Upper lobe of left lung (tissue), 6 donors: ENCODE data around the gene MINDY3. TPM values are rescaled to one million over a fixed set of nuclear protein-coding genes. Genes with fewer than 3 reads are reported as not detected.

ENCODE experiments used
- ATAC-seq, 2 donors: fragments of 200-7000 bp; cut with Tn5 transposase; one replicate each; pipeline ENCODE4 v1.9.1; 2022; ENCODE audit warnings: mild to moderate bottlenecking in 2 of 2, moderate library complexity in 2 of 2; ENCODE audit not compliant: low FRiP score in 2 of 2
- DNase-seq, 2 donors: peaks; one replicate each; pipeline ENCODE4 v3.0.0-alpha.2; 2019 to 2020
- H3K27ac ChIP-seq, 4 donors: fragments of 200-600 bp; sonication (generic); one replicate each; pipeline ENCODE4 v1.5.1; 2016 to 2019
- H3K27me3 ChIP-seq, 4 donors: fragments of 200-600 bp; sonication (generic); one replicate each; pipeline ENCODE4 v1.5.1; 2017 to 2019
- H3K36me3 ChIP-seq, 4 donors: fragments of 200-600 bp; sonication (generic); one replicate each; pipeline ENCODE4 v1.5.1; 2016 to 2019
- H3K4me1 ChIP-seq, 4 donors: fragments of 200-600 bp; sonication (generic); one replicate each; pipeline ENCODE4 v1.5.1; 2018 to 2019
- H3K4me3 ChIP-seq, 4 donors: fragments of 200-600 bp; sonication (generic); one replicate each; pipeline ENCODE4 v1.5.1; 2017 to 2019; ENCODE audit warnings: mild to moderate bottlenecking in 2 of 4, moderate library complexity in 1 of 4
- H3K9me3 ChIP-seq, 4 donors: fragments of 200-600 bp; sonication (generic); one replicate each; pipeline ENCODE4 v1.5.1; 2018 to 2019
- CTCF ChIP-seq, 6 experiments: fragments of 450-650 bp in 4 of 6; fragments of 200-600 bp in 2 of 6; sonication (generic) in 2 of 6; IDR thresholded peaks; one replicate each; pipeline ENCODE4 v1.5.1; 2016 to 2019; ENCODE audit warnings: antibody characterized with exemption in 6 of 6
- EP300 ChIP-seq, 4 donors: sonication (generic); formaldehyde crosslinking; IDR thresholded peaks; one replicate each; pipeline ENCODE4 v1.5.1; 2017; ENCODE audit warnings: antibody characterized with exemption in 4 of 4, control low read depth in 2 of 4
- POLR2A ChIP-seq, 4 donors: fragments of 450-650 bp; IDR thresholded peaks; one replicate each; pipeline ENCODE4 v1.5.1; 2016 to 2017; ENCODE audit warnings: antibody characterized with exemption in 4 of 4, mild to moderate bottlenecking in 2 of 4
- POLR2AphosphoS5 ChIP-seq, 2 donors: sonication (generic); formaldehyde crosslinking; IDR thresholded peaks; one replicate each; pipeline ENCODE4 v1.5.1; 2017; ENCODE audit warnings: antibody characterized with exemption in 2 of 2
- WGBS, 2 donors: methylation state at CpG; one replicate each; pipeline ENCODE4 v1.1.5; 2017 to 2018; 5-methylcytosine and 5-hydroxymethylcytosine counted together
- total RNA-seq, 6 donors: library from RNA; depleted of rRNA in 4 of 6; stranded (reverse); fragments of >200 nt in 4 of 6; gene quantifications; one replicate each; pipeline versions ENCODE4 v1.1.0 to v1.2.1, GENCODE V29; 2016 to 2021
- donor health status: DM: no; HTN: no; CAD: no; lungs with moderate emphysema.
- donor health status: DM: no; HTN: yes; CAD: no; lungs with severe emphysema.

Gene MINDY3
- total RNA-seq, 6 donors from 2014 or later = 10.8 to 39.8 (median 26.5) TPM

- Histone ChIP-seq H3K4me1 (no peaks in the 10 kb centered on the region), H3K36me3 (no peaks in the 10 kb centered on the region), H3K9me3 (no peaks in the 10 kb centered on the region), H3K4me3 (no peak overlapping the region), H3K27ac (peak overlapping the region; percentile 25 to 64 (median 60)), H3K27me3 (no peaks in the 10 kb centered on the region)
- ATAC-seq (peak; percentile 61 to 78), DNase-seq (no peak)
- TF ChIP-seq EP300 (IDR thresholded peaks at IDR 0.05) (no peak), POLR2AphosphoS5 (IDR thresholded peaks at IDR 0.05) (no peak), POLR2A (IDR thresholded peaks at IDR 0.05) (no peak), CTCF (IDR thresholded peaks at IDR 0.05) (no peak)
- 74 to 83% methylated on average over 10 of the region's 10 CpGs for WGBS, 2 donors
Observed at GRCh38 chr10:15738270-15738925, 121.9 kb downstream of the MINDY3 start.

- Histone ChIP-seq H3K4me1 (no peaks in the 10 kb centered on the region), H3K9me3 (no peaks in the 10 kb centered on the region), H3K27me3 (no peaks in the 10 kb centered on the region), H3K4me3 (no peak overlapping the region), H3K27ac (peak overlapping the region in 1 of 4 donors; percentile 46), H3K36me3 (no peaks in the 10 kb centered on the region)
- DNase-seq (no peak), ATAC-seq (peak; percentile 31 to 34)
- TF ChIP-seq POLR2A (IDR thresholded peaks at IDR 0.05) (no peak), EP300 (IDR thresholded peaks at IDR 0.05) (no peak), POLR2AphosphoS5 (IDR thresholded peaks at IDR 0.05) (no peak), CTCF (IDR thresholded peaks at IDR 0.05) (no peak)
- WGBS, 2 donors = 65 to 84% methylated on average over 5 of the region's 5 CpGs
Observed at GRCh38 chr10:15737656-15738055, 122.7 kb downstream of the MINDY3 start.

- DNase-seq = no peak
Observed at GRCh38 chr10:15735763-15736162, 124.5 kb downstream of the MINDY3 start.

GRCh38 chr10:15730341-15730740, 130.0 kb downstream of the MINDY3 start:
- no peak for ATAC-seq
- H3K4me1 ChIP-seq = peaks cover 0 to 7% (median 2%) of the 10 kb centered on the region in 4 donors
- no peaks in the 10 kb centered on the region for H3K36me3 ChIP-seq
- no peak for TF ChIP-seq CTCF (IDR thresholded peaks at IDR 0.05)
- no peak for TF ChIP-seq EP300 (IDR thresholded peaks at IDR 0.05)
- no peak for TF ChIP-seq POLR2A (IDR thresholded peaks at IDR 0.05)
- no peak for TF ChIP-seq POLR2AphosphoS5 (IDR thresholded peaks at IDR 0.05)
- H3K4me3 ChIP-seq = no peak overlapping the region
- no peak for DNase-seq
- no peaks in the 10 kb centered on the region for H3K27me3 ChIP-seq
- WGBS, 2 donors = 93 to 95% methylated on average over 2 of the region's 2 CpGs
- H3K27ac ChIP-seq = no peak overlapping the region
- H3K9me3 ChIP-seq = no peaks in the 10 kb centered on the region

More at GRCh38 chr10:15735763-15736162, 124.5 kb downstream of the MINDY3 start:
- Histone ChIP-seq H3K36me3 (no peaks in the 10 kb centered on the region), H3K4me3 (no peak overlapping the region), H3K27ac (no peak overlapping the region), H3K9me3 (no peaks in the 10 kb centered on the region), H3K4me1 (no peaks in the 10 kb centered on the region), H3K27me3 (no peaks in the 10 kb centered on the region)
- TF ChIP-seq POLR2A (IDR thresholded peaks at IDR 0.05) (no peak), POLR2AphosphoS5 (IDR thresholded peaks at IDR 0.05) (peak in 1 of 2 donors; percentile 32)
- peak; percentile 58 to 62 for ATAC-seq
- 29 to 34% methylated on average over 4 of the region's 4 CpGs for WGBS, 2 donors

GRCh38 chr10:15729890-15730289, 130.4 kb downstream of the MINDY3 start:
- WGBS, 2 donors = 91 to 94% methylated on average over 7 of the region's 7 CpGs

More at GRCh38 chr10:15729890-15730289, 130.4 kb downstream of the MINDY3 start:
- Histone ChIP-seq H3K27ac (no peak overlapping the region), H3K36me3 (no peaks in the 10 kb centered on the region), H3K9me3 (no peaks in the 10 kb centered on the region), H3K4me3 (no peak overlapping the region), H3K4me1 (peaks cover 0 to 7% (median 2%) of the 10 kb centered on the region in 4 donors), H3K27me3 (no peaks in the 10 kb centered on the region)
- DNase-seq = no peak
- ATAC-seq = no peak
- TF ChIP-seq POLR2A (IDR thresholded peaks at IDR 0.05) (no peak), EP300 (IDR thresholded peaks at IDR 0.05) (no peak), POLR2AphosphoS5 (IDR thresholded peaks at IDR 0.05) (no peak), CTCF (IDR thresholded peaks at IDR 0.05) (no peak)

Other genes with a start within 250 kb of the MINDY3 start
- gene ITGA8, start 140.6 kb downstream of the MINDY3 start, total RNA-seq = 10 to 100 TPM; 18.2 to 40.3 (median 26.4) TPM